ENCODE results near the gene BRPF3.
A peak's percentile ranks its signal among the peaks of the same experiment; 100 is the strongest.

BRPF3 gene

GRCh38 chr6:36196113-36196879, at the start of gene BRPF3:
TSS of gene BRPF3 (plus strand) at chr6:36196744. CDS start at chr6:36200323, 3,579 bp downstream.
- peak within 1 kb of the TSS; percentile 93 for H3K27ac ChIP-seq (ENCODE audit: low read depth, low read length)

GRCh38 chr6:36147294-36147693, 49.2 kb upstream of the BRPF3 start:
- no peaks in the 10 kb centered on the region for H3K36me3 ChIP-seq (ENCODE audit: control insufficient read depth, insufficient read depth, low read length)
- H3K9ac ChIP-seq (ENCODE audit: low read depth, low read length): no peak overlapping the region
- no peak overlapping the region for H3K27ac ChIP-seq (ENCODE audit: low read depth, low read length)
- no peaks in the 10 kb centered on the region for H3K9me3 ChIP-seq (ENCODE audit: control insufficient read depth, insufficient read depth, low read length)
- H3K27me3 ChIP-seq (ENCODE audit: control insufficient read depth, insufficient read depth, low read length): no peaks in the 10 kb centered on the region
- no peak overlapping the region for H3K4me3 ChIP-seq (ENCODE audit: low read depth, low read length)
- H3K4me1 ChIP-seq (ENCODE audit: control insufficient read depth, insufficient read depth, low read length): no peaks in the 10 kb centered on the region

More at GRCh38 chr6:36196113-36196879, at the start of gene BRPF3:
- H3K9me3 ChIP-seq (ENCODE audit: control insufficient read depth, insufficient read depth, low read length): no peaks in the 10 kb centered on the region
- peaks cover 6% of the 10 kb centered on the region for H3K4me1 ChIP-seq (ENCODE audit: control insufficient read depth, insufficient read depth, low read length)
- no peaks in the 10 kb centered on the region for H3K27me3 ChIP-seq (ENCODE audit: control insufficient read depth, insufficient read depth, low read length)
- peak within 1 kb of the TSS; percentile 90 for H3K9ac ChIP-seq (ENCODE audit: low read depth, low read length)
- H3K4me3 ChIP-seq (ENCODE audit: low read depth, low read length): peak within 1 kb of the TSS; percentile 92
- peaks cover 24% of the 10 kb centered on the region for H3K36me3 ChIP-seq (ENCODE audit: control insufficient read depth, insufficient read depth, low read length)

- H3K9ac ChIP-seq (ENCODE audit: low read depth, low read length): no peak overlapping the region
Measured at GRCh38 chr6:36149476-36149875, 47.1 kb upstream of the BRPF3 start.

GRCh38 chr6:36150283-36150682, 46.3 kb upstream of the BRPF3 start:
- Histone ChIP-seq H3K36me3 (ENCODE audit: control insufficient read depth, insufficient read depth, low read length) (no peaks in the 10 kb centered on the region), H3K27me3 (ENCODE audit: control insufficient read depth, insufficient read depth, low read length) (no peaks in the 10 kb centered on the region), H3K9ac (ENCODE audit: low read depth, low read length) (no peak overlapping the region), H3K4me1 (ENCODE audit: control insufficient read depth, insufficient read depth, low read length) (no peaks in the 10 kb centered on the region), H3K9me3 (ENCODE audit: control insufficient read depth, insufficient read depth, low read length) (0 out of 2 replicates have a peak, but pooled peaks cover 1% of the 10 kb centered on the region), H3K4me3 (ENCODE audit: low read depth, low read length) (no peak overlapping the region), H3K27ac (ENCODE audit: low read depth, low read length) (no peak overlapping the region)

More at GRCh38 chr6:36149476-36149875, 47.1 kb upstream of the BRPF3 start:
- no peak overlapping the region for H3K27ac ChIP-seq (ENCODE audit: low read depth, low read length)
- no peak overlapping the region for H3K4me3 ChIP-seq (ENCODE audit: low read depth, low read length)
- H3K9me3 ChIP-seq (ENCODE audit: control insufficient read depth, insufficient read depth, low read length): no peaks in the 10 kb centered on the region
- H3K4me1 ChIP-seq (ENCODE audit: control insufficient read depth, insufficient read depth, low read length): no peaks in the 10 kb centered on the region
- H3K27me3 ChIP-seq (ENCODE audit: control insufficient read depth, insufficient read depth, low read length): no peaks in the 10 kb centered on the region
- no peaks in the 10 kb centered on the region for H3K36me3 ChIP-seq (ENCODE audit: control insufficient read depth, insufficient read depth, low read length)

- H3K27ac ChIP-seq (ENCODE audit: low read depth, low read length): no peak overlapping the region
- H3K4me3 ChIP-seq (ENCODE audit: low read depth, low read length): no peak overlapping the region
- H3K9ac ChIP-seq (ENCODE audit: low read depth, low read length): no peak overlapping the region
- H3K4me1 ChIP-seq (ENCODE audit: control insufficient read depth, insufficient read depth, low read length): no peaks in the 10 kb centered on the region
- no peaks in the 10 kb centered on the region for H3K36me3 ChIP-seq (ENCODE audit: control insufficient read depth, insufficient read depth, low read length)
- no peaks in the 10 kb centered on the region for H3K27me3 ChIP-seq (ENCODE audit: control insufficient read depth, insufficient read depth, low read length)
- peaks cover 6% of the 10 kb centered on the region; the same call in 1 of the 2 replicates for H3K9me3 ChIP-seq (ENCODE audit: control insufficient read depth, insufficient read depth, low read length)
Measured at GRCh38 chr6:36154286-36154685, 42.3 kb upstream of the BRPF3 start.

GRCh38 chr6:36155662-36156061, 40.9 kb upstream of the BRPF3 start:
- Histone ChIP-seq H3K27ac (ENCODE audit: low read depth, low read length) (no peak overlapping the region), H3K9ac (ENCODE audit: low read depth, low read length) (no peak overlapping the region), H3K4me1 (ENCODE audit: control insufficient read depth, insufficient read depth, low read length) (no peaks in the 10 kb centered on the region), H3K27me3 (ENCODE audit: control insufficient read depth, insufficient read depth, low read length) (no peaks in the 10 kb centered on the region), H3K9me3 (ENCODE audit: control insufficient read depth, insufficient read depth, low read length) (peaks cover 6% of the 10 kb centered on the region; the same call in 1 of the 2 replicates), H3K4me3 (ENCODE audit: low read depth, low read length) (no peak overlapping the region), H3K36me3 (ENCODE audit: control insufficient read depth, insufficient read depth, low read length) (no peaks in the 10 kb centered on the region)

GRCh38 chr6:36160147-36160760, 36.3 kb upstream of the BRPF3 start:
- Histone ChIP-seq H3K9ac (ENCODE audit: low read depth, low read length) (no peak overlapping the region), H3K36me3 (ENCODE audit: control insufficient read depth, insufficient read depth, low read length) (no peaks in the 10 kb centered on the region), H3K27ac (ENCODE audit: low read depth, low read length) (no peak overlapping the region), H3K27me3 (ENCODE audit: control insufficient read depth, insufficient read depth, low read length) (no peaks in the 10 kb centered on the region), H3K9me3 (ENCODE audit: control insufficient read depth, insufficient read depth, low read length) (peaks cover 5% of the 10 kb centered on the region; the same call in 1 of the 2 replicates), H3K4me3 (ENCODE audit: low read depth, low read length) (no peak overlapping the region), H3K4me1 (ENCODE audit: control insufficient read depth, insufficient read depth, low read length) (no peaks in the 10 kb centered on the region)

- H3K4me1 ChIP-seq (ENCODE audit: control insufficient read depth, insufficient read depth, low read length): no peaks in the 10 kb centered on the region
- no peak overlapping the region for H3K9ac ChIP-seq (ENCODE audit: low read depth, low read length)
- no peak overlapping the region for H3K4me3 ChIP-seq (ENCODE audit: low read depth, low read length)
- no peaks in the 10 kb centered on the region for H3K27me3 ChIP-seq (ENCODE audit: control insufficient read depth, insufficient read depth, low read length)
- no peaks in the 10 kb centered on the region for H3K9me3 ChIP-seq (ENCODE audit: control insufficient read depth, insufficient read depth, low read length)
- no peak overlapping the region for H3K27ac ChIP-seq (ENCODE audit: low read depth, low read length)
- no peaks in the 10 kb centered on the region for H3K36me3 ChIP-seq (ENCODE audit: control insufficient read depth, insufficient read depth, low read length)
Measured at GRCh38 chr6:36169023-36170007, 27.2 kb upstream of the BRPF3 start.

GRCh38 chr6:36170704-36171103, 25.8 kb upstream of the BRPF3 start:
- no peak overlapping the region for H3K27ac ChIP-seq (ENCODE audit: low read depth, low read length)
- H3K9ac ChIP-seq (ENCODE audit: low read depth, low read length): no peak overlapping the region
- H3K27me3 ChIP-seq (ENCODE audit: control insufficient read depth, insufficient read depth, low read length): no peaks in the 10 kb centered on the region
- H3K4me3 ChIP-seq (ENCODE audit: low read depth, low read length): no peak overlapping the region
- H3K4me1 ChIP-seq (ENCODE audit: control insufficient read depth, insufficient read depth, low read length): no peaks in the 10 kb centered on the region
- no peaks in the 10 kb centered on the region for H3K9me3 ChIP-seq (ENCODE audit: control insufficient read depth, insufficient read depth, low read length)
- no peaks in the 10 kb centered on the region for H3K36me3 ChIP-seq (ENCODE audit: control insufficient read depth, insufficient read depth, low read length)

- H3K4me1 ChIP-seq (ENCODE audit: control insufficient read depth, insufficient read depth, low read length): no peaks in the 10 kb centered on the region
- H3K9me3 ChIP-seq (ENCODE audit: control insufficient read depth, insufficient read depth, low read length): no peaks in the 10 kb centered on the region
- H3K4me3 ChIP-seq (ENCODE audit: low read depth, low read length): no peak overlapping the region
- no peaks in the 10 kb centered on the region for H3K36me3 ChIP-seq (ENCODE audit: control insufficient read depth, insufficient read depth, low read length)
- H3K27me3 ChIP-seq (ENCODE audit: control insufficient read depth, insufficient read depth, low read length): no peaks in the 10 kb centered on the region
- H3K27ac ChIP-seq (ENCODE audit: low read depth, low read length): no peak overlapping the region
- no peak overlapping the region for H3K9ac ChIP-seq (ENCODE audit: low read depth, low read length)
Measured at GRCh38 chr6:36171573-36171972, 25.0 kb upstream of the BRPF3 start.

Measured in HUES48 (cell line).